K562 (cell line): ENCODE data around the gene ABHD5. TPM values are rescaled to one million over a fixed set of nuclear protein-coding genes. Genes with fewer than 3 reads are reported as not detected.

Experiments used
- ATF7 ChIP-seq: fragments of 450-650 bp; IDR thresholded peaks from 2 replicates; pipeline ENCODE4 v1.7.1; 2014; ENCODE audit warnings: mild to moderate bottlenecking, moderate library complexity
- CCNT2 ChIP-seq: IDR thresholded peaks from 2 replicates; pipeline ENCODE4 v1.6.1; 2011; ENCODE audit warnings: borderline replicate concordance, low read depth, mild to moderate bottlenecking, moderate library complexity, mixed read lengths, low read length; ENCODE audit not compliant: insufficient read length; ENCODE audit errors: extremely low read depth
- E2F4 ChIP-seq: sonication (generic); formaldehyde crosslinking; IDR thresholded peaks from 2 replicates; pipeline ENCODE4 v1.8.0; 2022; ENCODE audit warnings: mild to moderate bottlenecking, low read depth, missing genetic modification reagents
- ETS2 ChIP-seq: IDR thresholded peaks from 2 replicates; pipeline ENCODE4 v1.6.1; 2016; ENCODE audit warnings: borderline replicate concordance, missing genetic modification characterization, mild to moderate bottlenecking, moderate library complexity, missing compliant biosample characterization; ENCODE audit not compliant: poor library complexity, severe bottlenecking
- HDAC3 ChIP-seq: fragments of 450-650 bp; IDR thresholded peaks from 2 replicates; pipeline ENCODE4 v1.6.1; 2018; ENCODE audit warnings: borderline replicate concordance, mild to moderate bottlenecking, moderate library complexity; ENCODE audit not compliant: partially characterized antibody
- HLTF ChIP-seq: fragments of 450-650 bp; IDR thresholded peaks from 2 replicates; pipeline ENCODE4 v1.6.1; 2016
- NCOR1 ChIP-seq: fragments of 450-650 bp; IDR thresholded peaks from 2 replicates; pipeline ENCODE4 v1.6.1; 2016; ENCODE audit warnings: mild to moderate bottlenecking, moderate library complexity
- RNF2 ChIP-seq: sonication (generic); IDR thresholded peaks from 2 replicates; pipeline ENCODE4 v1.6.1; 2016
- SAFB ChIP-seq: fragments of 200-400 bp; formaldehyde crosslinking; IDR thresholded peaks from 2 replicates; pipeline ENCODE4 v1.6.1; 2017; ENCODE audit warnings: low read depth, low read length, borderline replicate concordance
- SMAD1 ChIP-seq: fragments of 150-350 bp; IDR thresholded peaks from 2 replicates; pipeline ENCODE4 v1.6.1; 2014; ENCODE audit warnings: low read length, low read depth; ENCODE audit not compliant: partially characterized antibody
- SRSF7 ChIP-seq: fragments of 200-400 bp; formaldehyde crosslinking; optimal IDR thresholded peaks from 2 replicates; pipeline ENCODE3; 2017; ENCODE audit warnings: mild to moderate bottlenecking, low read depth, low read length
- VEZF1 ChIP-seq: fragments of 200-800 bp; sonication (Bioruptor generic); IDR thresholded peaks from 2 replicates; pipeline ENCODE4 v1.6.1; 2017; ENCODE audit warnings: missing genetic modification characterization, missing compliant biosample characterization
- ZBTB40 ChIP-seq, 2 experiments: fragments of 450-650 bp in 1 of 2; sonication (generic) in 1 of 2; formaldehyde crosslinking in 1 of 2; IDR thresholded peaks; 2 replicates each; pipeline versions ENCODE4 v1.7.1 to v1.9.0; 2016 to 2022; ENCODE audit warnings: inconsistent platforms in 1 of 2, mild to moderate bottlenecking in 1 of 2, missing genetic modification reagents in 1 of 2
- ZNF121 ChIP-seq: sonication (generic); formaldehyde crosslinking; conservative IDR thresholded peaks from 2 replicates; pipeline ENCODE4 v1.8.0; 2022; ENCODE audit warnings: missing genetic modification reagents
- ZNF217 ChIP-seq: sonication (generic); formaldehyde crosslinking; IDR thresholded peaks from 2 replicates; pipeline ENCODE4 v1.8.0; 2022; ENCODE audit warnings: mild to moderate bottlenecking, missing genetic modification reagents
- ZNF778 ChIP-seq: fragments of 450-650 bp; formaldehyde crosslinking; IDR thresholded peaks from 2 replicates; pipeline ENCODE4 v1.4.0; 2020; ENCODE audit warnings: mild to moderate bottlenecking, moderate library complexity
- polyA plus RNA-seq, 8 experiments: library from polyadenylated mRNA; depleted of rRNA in 4 of 8; stranded (reverse) in 5 of 8; unstranded in 3 of 8; fragments of >200 nt; fragmentation: Nextera tagmentation in 2 of 8; fragmentation: Illumina TruSeq in 1 of 8; extraction: Ambion mirVana in 2 of 8; extraction: Trizol in 1 of 8; gene quantifications; 2 replicates each; pipeline versions ENCODE4 v1.2.1 to v1.2.3, GENCODE V29; 2011 to 2014; ENCODE audit warnings: inconsistent platforms in 1 of 8, missing spikeins in 1 of 8
- total RNA-seq, 7 experiments: library from RNA; depleted of rRNA in 6 of 7; stranded (reverse); fragments of >200 nt in 6 of 7; fragmentation: Illumina TruSeq in 2 of 7; extraction: Trizol in 2 of 7; gene quantifications; 2 replicates each; pipeline versions ENCODE4 v1.2.1 to v1.2.3, GENCODE V29; 2011 to 2021; ENCODE audit warnings: low replicate concordance in 1 of 7

ABHD5 gene
- total and polyA plus RNA-seq, 9 of the 15 experiments (the other 6 are each of a cell fraction or from before 2014, with no cell fraction given) = 27.8 to 61.7 (median 39.9) TPM

- TF ChIP-seq ETS2 (tag) (no peak), ZBTB40 (IDR thresholded peaks at IDR 0.05) (no peak), ZBTB40 (CRISPR knock-in tag; IDR thresholded peaks at IDR 0.05) (no peak), ZNF778 (CRISPR knock-in tag) (no peak), SAFB (no peak), ZNF121 (CRISPR knock-in tag) (no peak), SRSF7 (no peak), ATF7 (peak; percentile 77), HDAC3 (no peak), NCOR1 (no peak), ZNF217 (CRISPR knock-in tag) (no peak), CCNT2 (peak; percentile 78), RNF2 (peak; percentile 72; the same call in 1 of the 2 replicates), E2F4 (CRISPR knock-in tag) (no peak), SMAD1 (peak; percentile 41), HLTF (no peak), VEZF1 (CRISPR knock-in tag) (peak; percentile 60)
Measured at GRCh38 chr3:43686700-43687498, 3.8 kb upstream of the ABHD5 start (continued).
